Peyer's patch (tissue), 4 donors: ENCODE measurements around the gene TNNC1.

Source experiments
- CTCF ChIP-seq, 6 experiments: fragments of 450-650 bp in 4 of 6; fragments of 200-600 bp in 2 of 6; sonication (generic) in 1 of 6; IDR thresholded peaks; one replicate each; pipeline ENCODE4 v1.5.1; 2017 to 2019; ENCODE audit warnings: antibody characterized with exemption in 6 of 6, mild to moderate bottlenecking in 3 of 6, moderate library complexity in 1 of 6
- POLR2A ChIP-seq, 2 donors: fragments of 450-650 bp; IDR thresholded peaks; one replicate each; pipeline ENCODE4 v1.5.1; 2017; ENCODE audit warnings: antibody characterized with exemption in 2 of 2, mild to moderate bottlenecking in 2 of 2, moderate library complexity in 2 of 2

GRCh38 chr3:52405601-52406110 lies 48.2 kb downstream of the TNNC1 start:
- no peak for TF ChIP-seq POLR2A (IDR thresholded peaks at IDR 0.05)
- TF ChIP-seq CTCF (IDR thresholded peaks at IDR 0.05), result no peak
